ENCODE measurements around the gene REPS2. TPM values are rescaled to one million over a fixed set of nuclear protein-coding genes. Genes with fewer than 3 reads are reported as not detected.

The REPS2 gene
- total and polyA plus RNA-seq, 8 donors, result 12.6 to 19.5 (median 15.1) TPM

DNA sequence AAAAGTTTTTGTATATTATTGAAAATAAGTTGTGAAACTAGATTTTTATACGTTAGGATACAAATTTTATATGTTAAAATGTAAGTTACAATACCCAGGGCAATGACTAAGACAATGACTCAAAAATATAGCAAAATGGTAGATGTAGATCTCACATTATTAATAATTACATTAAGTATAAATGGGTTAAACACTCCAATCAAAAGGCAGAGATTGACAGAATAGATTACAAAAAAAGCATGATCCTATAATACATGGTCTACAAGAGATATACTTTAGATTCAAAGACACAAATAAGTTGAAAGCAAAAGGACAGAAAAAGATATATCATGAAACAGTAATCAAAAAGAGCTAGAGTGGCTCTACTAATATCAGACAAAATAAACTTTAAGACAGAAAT lies 217.6 kb downstream of the REPS2 start:
- intact Hi-C loops (cut with DNase I), result no loop called here
- DNase-seq (no peak), ATAC-seq (no peak)
- Histone ChIP-seq H3K9me3 (peaks cover 0 to 22% of the 10 kb centered on the region in 2 donors), H3K27ac (no peak overlapping the region), H3K27me3 (no peaks in the 10 kb centered on the region), H3K4me1 (no peaks in the 10 kb centered on the region), H3K36me3 (no peaks in the 10 kb centered on the region), H3K4me3 (no peak overlapping the region)
- TF ChIP-seq, protein P1, sequence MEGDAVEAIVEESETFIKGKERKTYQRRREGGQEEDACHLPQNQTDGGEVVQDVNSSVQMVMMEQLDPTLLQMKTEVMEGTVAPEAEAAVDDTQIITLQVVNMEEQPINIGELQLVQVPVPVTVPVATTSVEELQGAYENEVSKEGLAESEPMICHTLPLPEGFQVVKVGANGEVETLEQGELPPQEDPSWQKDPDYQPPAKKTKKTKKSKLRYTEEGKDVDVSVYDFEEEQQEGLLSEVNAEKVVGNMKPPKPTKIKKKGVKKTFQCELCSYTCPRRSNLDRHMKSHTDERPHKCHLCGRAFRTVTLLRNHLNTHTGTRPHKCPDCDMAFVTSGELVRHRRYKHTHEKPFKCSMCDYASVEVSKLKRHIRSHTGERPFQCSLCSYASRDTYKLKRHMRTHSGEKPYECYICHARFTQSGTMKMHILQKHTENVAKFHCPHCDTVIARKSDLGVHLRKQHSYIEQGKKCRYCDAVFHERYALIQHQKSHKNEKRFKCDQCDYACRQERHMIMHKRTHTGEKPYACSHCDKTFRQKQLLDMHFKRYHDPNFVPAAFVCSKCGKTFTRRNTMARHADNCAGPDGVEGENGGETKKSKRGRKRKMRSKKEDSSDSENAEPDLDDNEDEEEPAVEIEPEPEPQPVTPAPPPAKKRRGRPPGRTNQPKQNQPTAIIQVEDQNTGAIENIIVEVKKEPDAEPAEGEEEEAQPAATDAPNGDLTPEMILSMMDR (IDR thresholded peaks at IDR 0.05), result no peak

GRCh38 chrX:17164941-17165340 lies 218.5 kb downstream of the REPS2 start:
- TF ChIP-seq, protein P1 (IDR thresholded peaks at IDR 0.05), result no peak
- no peak overlapping the region for H3K27ac ChIP-seq
- H3K9me3 ChIP-seq, result peaks cover 0 to 22% of the 10 kb centered on the region in 2 donors
- ATAC-seq (no peak), DNase-seq (no peak)
- H3K36me3 ChIP-seq, result no peaks in the 10 kb centered on the region
- H3K27me3 ChIP-seq, result no peaks in the 10 kb centered on the region
- H3K4me1 ChIP-seq, result no peaks in the 10 kb centered on the region
- no peak overlapping the region for H3K4me3 ChIP-seq
- intact Hi-C loops (cut with DNase I), result no loop called here

GRCh38 chrX:17167915-17168314 lies 221.5 kb downstream of the REPS2 start:
- intact Hi-C loops (cut with DNase I), result no loop called here
- H3K36me3 ChIP-seq, result no peaks in the 10 kb centered on the region
- H3K27ac ChIP-seq, result no peak overlapping the region
- DNase-seq (no peak), ATAC-seq (no peak)
- H3K4me3 ChIP-seq, result no peak overlapping the region
- TF ChIP-seq, protein P1 (IDR thresholded peaks at IDR 0.05), result no peak
- no peaks in the 10 kb centered on the region for H3K4me1 ChIP-seq
- peaks cover 0 to 12% of the 10 kb centered on the region in 2 donors for H3K9me3 ChIP-seq
- H3K27me3 ChIP-seq, result no peaks in the 10 kb centered on the region

- no peaks in the 10 kb centered on the region for H3K27me3 ChIP-seq
- TF ChIP-seq, protein P1 (IDR thresholded peaks at IDR 0.05), result no peak
- no peak overlapping the region for H3K4me3 ChIP-seq
- no peak for ATAC-seq
- DNase-seq, result no peak
- intact Hi-C loops (cut with DNase I), result no loop called here
- no peaks in the 10 kb centered on the region for H3K9me3 ChIP-seq
- no peaks in the 10 kb centered on the region for H3K36me3 ChIP-seq
- no peak overlapping the region for H3K27ac ChIP-seq
- no peaks in the 10 kb centered on the region for H3K4me1 ChIP-seq
Measured at GRCh38 chrX:17170973-17171372, 224.5 kb downstream of the REPS2 start.

DNA sequence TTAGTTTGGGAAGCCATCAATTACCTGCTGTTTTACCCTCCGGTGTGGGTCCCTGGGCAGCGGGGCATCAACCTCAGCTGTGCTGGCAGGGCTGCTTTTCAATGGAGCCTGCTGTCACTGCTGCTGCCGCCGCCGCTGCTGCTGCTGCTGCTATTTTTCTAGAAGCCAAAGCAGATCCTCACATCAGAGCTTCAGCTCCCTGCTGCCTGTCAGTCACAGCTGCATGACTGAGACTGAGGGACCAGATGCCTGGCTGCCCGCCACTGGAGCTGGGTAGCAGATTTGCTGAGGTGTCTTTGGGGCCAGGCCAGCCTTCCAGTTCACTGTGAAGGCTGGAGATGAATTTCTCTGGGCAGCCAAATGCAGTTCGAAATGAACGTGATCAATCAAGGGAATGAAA lies 228.2 kb downstream of the REPS2 start:
- Histone ChIP-seq H3K4me1 (no peaks in the 10 kb centered on the region), H3K27ac (no peak overlapping the region), H3K4me3 (no peak overlapping the region), H3K27me3 (no peaks in the 10 kb centered on the region), H3K9me3 (no peaks in the 10 kb centered on the region), H3K36me3 (no peaks in the 10 kb centered on the region)
- DNase-seq, result peak in 1 of 4 donors; percentile 41
- intact Hi-C loops (cut with DNase I), result no loop called here
- no peak for ATAC-seq
- TF ChIP-seq, protein P1 (IDR thresholded peaks at IDR 0.05), result no peak
